ENCODE results near the gene PAPPA.

Gene PAPPA

GRCh38 chr9:116404228-116404627, 250.6 kb downstream of the PAPPA start:
- POLR2A ChIA-PET, result no interaction called here
- CTCF ChIA-PET, result no interaction called here

GRCh38 chr9:116405321-116405720, 251.7 kb downstream of the PAPPA start:
- no peaks in the 10 kb centered on the region for H3K4me1 ChIP-seq (ENCODE audit: control insufficient read depth, insufficient read depth, low read length)
- H3K27ac ChIP-seq (ENCODE audit: extremely low read depth, low read depth, low read length), result no peak overlapping the region
- POLR2A ChIA-PET, result no interaction called here
- TF ChIP-seq ZNF280D (tag by site-specific recombination; IDR thresholded peaks at IDR 0.05) (no peak), ZNF341 (tag by site-specific recombination; IDR thresholded peaks at IDR 0.05; ENCODE audit: low read depth) (no peak), ZNF138 (tag by site-specific recombination; IDR thresholded peaks at IDR 0.05; ENCODE audit: borderline replicate concordance) (no peak), CTCF (tag by site-specific recombination; IDR thresholded peaks at IDR 0.05) (no peak), ZNF132 (tag by site-specific recombination; IDR thresholded peaks at IDR 0.05; ENCODE audit: borderline replicate concordance) (no peak), ZNF112 (tag by site-specific recombination; IDR thresholded peaks at IDR 0.05) (no peak), ZNF292 (tag by site-specific recombination; IDR thresholded peaks at IDR 0.05; ENCODE audit: borderline replicate concordance, low read depth) (no peak), ZNF639 (tag by site-specific recombination; IDR thresholded peaks at IDR 0.05) (no peak)
- H3K9me3 ChIP-seq (ENCODE audit: control insufficient read depth, insufficient read depth, low read depth, low read length), result no peaks in the 10 kb centered on the region
- CTCF ChIA-PET, result interaction anchor here (1.5 kb wide), 1 partner anchor 90 kb away, joined by 3 read pairs; no protein-coding TSS in a partner anchor
- no peaks in the 10 kb centered on the region for H3K36me3 ChIP-seq (ENCODE audit: control insufficient read depth in 2 of 2, insufficient read depth in 1 of 2, low read length in 2 of 2)
- no peak overlapping the region for H3K4me3 ChIP-seq (ENCODE audit: low read depth, low read length)

More at GRCh38 chr9:116404228-116404627, 250.6 kb downstream of the PAPPA start:
- TF ChIP-seq AEBP2 (tag by site-specific recombination; IDR thresholded peaks at IDR 0.05; ENCODE audit: borderline replicate concordance) (no peak), ZNF24 (tag by site-specific recombination; IDR thresholded peaks at IDR 0.05) (no peak), ZNF768 (tag by site-specific recombination; IDR thresholded peaks at IDR 0.05) (no peak), ZSCAN5A (tag by site-specific recombination; IDR thresholded peaks at IDR 0.05) (no peak), ZBTB7A (tag by site-specific recombination; IDR thresholded peaks at IDR 0.05; ENCODE audit: low read depth) (no peak), ZNF510 (tag by site-specific recombination; IDR thresholded peaks at IDR 0.05; ENCODE audit: insufficient replicate concordance) (no peak), PRDM6 (tag by site-specific recombination; IDR thresholded peaks at IDR 0.05) (no peak), ZNF23 (tag by site-specific recombination; IDR thresholded peaks at IDR 0.05; ENCODE audit: borderline replicate concordance) (no peak)
- Histone ChIP-seq H3K27ac (ENCODE audit: extremely low read depth, low read depth, low read length) (no peak overlapping the region), H3K9me3 (ENCODE audit: control insufficient read depth, insufficient read depth, low read depth, low read length) (no peaks in the 10 kb centered on the region), H3K4me1 (ENCODE audit: control insufficient read depth, insufficient read depth, low read length) (no peaks in the 10 kb centered on the region), H3K4me3 (ENCODE audit: low read depth, low read length) (no peak overlapping the region), H3K36me3 (ENCODE audit: control insufficient read depth in 2 of 2, insufficient read depth in 1 of 2, low read length in 2 of 2) (no peaks in the 10 kb centered on the region)

Measured in HEK293 (cell line).